Neural crest cell (in vitro differentiated cells): ENCODE measurements around the gene RCCD1. TPM values are rescaled to one million over a fixed set of nuclear protein-coding genes. Genes with fewer than 3 reads are reported as not detected.
A peak's percentile ranks its signal among the peaks of the same experiment; 100 is the strongest.

ENCODE experiments used
- DNase-seq: peaks from one replicate; pipeline ENCODE4 v3.0.0; 2021; ENCODE audit warnings: low read depth, mixed read lengths, low spot score
- H3K27ac Mint-ChIP-seq: one replicate; pipeline ENCODE4 v1.8.0; 2021; ENCODE audit warnings: mild to moderate bottlenecking, mixed read lengths; ENCODE audit not compliant: unreplicated experiment
- H3K27me3 Mint-ChIP-seq: 2 replicates; pipeline ENCODE4 v1.8.0; 2021; ENCODE audit warnings: low read depth, mild to moderate bottlenecking, mixed read lengths
- H3K36me3 Mint-ChIP-seq: 2 replicates; pipeline ENCODE4 v1.8.0; 2021; ENCODE audit warnings: low read depth, mild to moderate bottlenecking, mixed read lengths
- H3K4me1 Mint-ChIP-seq: 2 replicates; pipeline ENCODE4 v1.8.0; 2021; ENCODE audit warnings: mixed read lengths
- H3K4me3 Mint-ChIP-seq: one replicate; pipeline ENCODE4 v1.8.0; 2021; ENCODE audit warnings: mild to moderate bottlenecking, mixed read lengths
- H3K9me3 Mint-ChIP-seq: 2 replicates; pipeline ENCODE4 v1.8.0; 2021; ENCODE audit warnings: mixed read lengths
- total RNA-seq: library from RNA; stranded (reverse); gene quantifications from 2 replicates; pipeline ENCODE4 v1.2.1, GENCODE V29; 2021
- TF ChIP-seq, protein P1 (sequence below): fragments of 200-600 bp; sonication (generic); conservative IDR thresholded peaks from 2 replicates; pipeline ENCODE4 v1.5.0; 2021; ENCODE audit warnings: antibody characterized with exemption, mild to moderate bottlenecking

Gene RCCD1
- total RNA-seq, 1 donor from 2014 or later: 20.9 TPM

- Mint-ChIP-seq H3K36me3 (peaks cover 10% of the 10 kb centered on the region), H3K4me3 (peak overlapping the region; percentile 62), H3K27ac (peak overlapping the region; percentile 57), H3K9me3 (no peaks in the 10 kb centered on the region), H3K4me1 (peaks cover 23% of the 10 kb centered on the region), H3K27me3 (peaks cover 3% of the 10 kb centered on the region)
- TF ChIP-seq, protein P1, sequence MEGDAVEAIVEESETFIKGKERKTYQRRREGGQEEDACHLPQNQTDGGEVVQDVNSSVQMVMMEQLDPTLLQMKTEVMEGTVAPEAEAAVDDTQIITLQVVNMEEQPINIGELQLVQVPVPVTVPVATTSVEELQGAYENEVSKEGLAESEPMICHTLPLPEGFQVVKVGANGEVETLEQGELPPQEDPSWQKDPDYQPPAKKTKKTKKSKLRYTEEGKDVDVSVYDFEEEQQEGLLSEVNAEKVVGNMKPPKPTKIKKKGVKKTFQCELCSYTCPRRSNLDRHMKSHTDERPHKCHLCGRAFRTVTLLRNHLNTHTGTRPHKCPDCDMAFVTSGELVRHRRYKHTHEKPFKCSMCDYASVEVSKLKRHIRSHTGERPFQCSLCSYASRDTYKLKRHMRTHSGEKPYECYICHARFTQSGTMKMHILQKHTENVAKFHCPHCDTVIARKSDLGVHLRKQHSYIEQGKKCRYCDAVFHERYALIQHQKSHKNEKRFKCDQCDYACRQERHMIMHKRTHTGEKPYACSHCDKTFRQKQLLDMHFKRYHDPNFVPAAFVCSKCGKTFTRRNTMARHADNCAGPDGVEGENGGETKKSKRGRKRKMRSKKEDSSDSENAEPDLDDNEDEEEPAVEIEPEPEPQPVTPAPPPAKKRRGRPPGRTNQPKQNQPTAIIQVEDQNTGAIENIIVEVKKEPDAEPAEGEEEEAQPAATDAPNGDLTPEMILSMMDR: no peak
- no peak for DNase-seq
Measured at GRCh38 chr15:90959894-90960293, 5.2 kb downstream of the RCCD1 start.

DNA sequence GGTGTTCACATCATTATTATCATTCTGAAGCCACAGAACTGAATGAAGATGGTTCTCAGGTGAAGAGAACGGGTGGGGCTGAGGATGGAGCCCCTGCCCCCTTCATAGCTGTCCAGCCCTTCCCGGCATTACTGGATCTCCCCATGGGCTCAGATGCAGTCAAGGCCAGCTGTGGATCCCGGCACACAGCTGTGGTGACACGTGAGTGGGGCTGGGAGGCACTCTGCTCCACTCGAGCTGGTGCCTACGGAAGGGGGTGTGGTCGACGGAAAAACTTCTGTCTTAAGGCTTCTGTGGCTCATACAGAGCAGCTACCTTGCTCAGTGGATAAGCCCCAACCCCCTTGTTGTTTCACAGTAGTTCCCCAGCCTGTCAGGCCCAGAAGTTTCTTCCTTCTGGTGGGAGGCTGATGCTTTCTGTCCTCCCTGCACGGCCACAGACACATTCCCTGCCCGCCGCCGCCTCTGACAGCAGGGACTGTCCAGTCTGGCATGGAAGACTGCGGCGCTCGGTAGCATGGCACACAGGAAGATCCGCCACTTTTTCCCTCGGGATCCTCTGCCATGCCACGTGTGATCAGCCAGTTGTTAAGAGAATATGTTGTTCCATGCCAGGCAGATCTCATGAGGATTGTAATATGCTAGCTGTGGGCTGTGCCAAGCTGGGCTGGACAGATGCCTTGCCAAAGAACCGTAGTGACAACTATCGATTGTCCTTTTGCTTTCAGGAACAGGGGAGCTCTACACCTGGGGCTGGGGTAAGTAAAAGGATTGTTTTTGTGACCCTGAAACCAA, 5.8 kb downstream of the RCCD1 start:
- TF ChIP-seq, protein P1: no peak
- H3K27me3 Mint-ChIP-seq: peaks cover 3% of the 10 kb centered on the region
- no peak overlapping the region for H3K27ac Mint-ChIP-seq
- no peaks in the 10 kb centered on the region for H3K9me3 Mint-ChIP-seq
- H3K4me3 Mint-ChIP-seq: peak overlapping the region; percentile 62
- peaks cover 23% of the 10 kb centered on the region for H3K4me1 Mint-ChIP-seq
- no peak for DNase-seq
- H3K36me3 Mint-ChIP-seq: peaks cover 10% of the 10 kb centered on the region

DNA sequence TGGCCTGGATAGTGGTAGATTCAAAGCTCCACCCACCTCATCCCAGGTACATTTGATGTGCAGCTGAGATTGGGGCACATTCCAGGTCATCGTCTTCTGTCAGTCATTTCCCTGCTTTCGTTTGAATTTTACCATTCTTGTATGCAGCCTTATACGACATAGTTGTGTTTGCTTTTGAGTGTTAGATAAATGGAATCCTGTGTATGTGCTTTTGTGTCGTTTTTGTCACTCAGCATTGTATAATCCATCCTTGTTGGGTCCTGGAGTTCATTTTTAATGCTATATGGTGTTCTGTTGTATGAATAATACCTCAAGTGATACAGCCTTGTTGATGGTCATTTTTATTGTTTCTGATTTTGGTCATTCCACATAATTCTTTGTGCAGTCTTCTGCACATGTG, 7.3 kb downstream of the RCCD1 start:
- TF ChIP-seq, protein P1: no peak
- no peak overlapping the region for H3K27ac Mint-ChIP-seq
- peaks cover 13% of the 10 kb centered on the region for H3K36me3 Mint-ChIP-seq
- peaks cover 3% of the 10 kb centered on the region for H3K27me3 Mint-ChIP-seq
- H3K9me3 Mint-ChIP-seq: no peaks in the 10 kb centered on the region
- peaks cover 13% of the 10 kb centered on the region for H3K4me1 Mint-ChIP-seq
- DNase-seq: no peak
- H3K4me3 Mint-ChIP-seq: peak overlapping the region; percentile 18

DNA sequence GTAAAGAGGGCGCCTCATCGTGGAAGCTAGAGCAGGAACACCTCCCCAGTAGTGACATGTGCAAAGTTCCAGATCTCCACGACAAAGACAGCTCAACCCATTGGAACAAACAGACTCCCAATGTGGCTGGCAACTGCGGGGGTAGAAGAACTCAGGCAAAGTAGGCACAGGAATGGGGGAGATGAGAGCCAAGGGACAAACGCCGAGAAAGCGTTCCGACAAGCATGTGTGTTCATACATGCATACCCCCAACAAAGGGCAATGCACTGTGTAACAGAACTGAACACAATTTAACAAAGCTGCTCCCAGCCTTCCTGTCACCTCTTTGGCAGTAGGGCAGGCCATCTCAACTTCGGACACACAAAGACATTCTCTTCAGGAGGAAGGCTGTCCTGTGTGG, 11.6 kb downstream of the RCCD1 start:
- Mint-ChIP-seq H3K36me3 (peaks cover 25% of the 10 kb centered on the region), H3K4me1 (no peaks in the 10 kb centered on the region), H3K27ac (no peak overlapping the region), H3K9me3 (no peaks in the 10 kb centered on the region), H3K27me3 (no peaks in the 10 kb centered on the region), H3K4me3 (no peak overlapping the region)
- DNase-seq: no peak
- TF ChIP-seq, protein P1: no peak

- no peak for DNase-seq
- Mint-ChIP-seq H3K9me3 (no peaks in the 10 kb centered on the region), H3K36me3 (peaks cover 23% of the 10 kb centered on the region), H3K27me3 (no peaks in the 10 kb centered on the region), H3K4me3 (no peak overlapping the region), H3K4me1 (no peaks in the 10 kb centered on the region), H3K27ac (no peak overlapping the region)
- TF ChIP-seq, protein P1: no peak
Measured at GRCh38 chr15:90967206-90967605, 12.5 kb downstream of the RCCD1 start.
